Rectal smooth muscle tissue (tissue), 1 donor: ENCODE data around the gene DSCAM.

Experiments
- H3K27ac ChIP-seq: one replicate; pipeline ENCODE4 v1.7.0; 2013; ENCODE audit warnings: low read depth, low read length, inconsistent platforms
- H3K27me3 ChIP-seq: one replicate; pipeline ENCODE4 v1.7.0; 2013; ENCODE audit warnings: low read length; ENCODE audit not compliant: control insufficient read depth, insufficient read depth
- H3K36me3 ChIP-seq: one replicate; pipeline ENCODE4 v1.7.0; 2013; ENCODE audit warnings: low read length; ENCODE audit not compliant: control insufficient read depth, insufficient read depth
- H3K4me1 ChIP-seq: one replicate; pipeline ENCODE4 v1.7.0; 2013; ENCODE audit warnings: low read length; ENCODE audit not compliant: control insufficient read depth, insufficient read depth
- H3K4me3 ChIP-seq: one replicate; pipeline ENCODE4 v1.7.0; 2013; ENCODE audit warnings: low read length
- H3K9ac ChIP-seq: one replicate; pipeline ENCODE4 v1.7.0; 2013; ENCODE audit warnings: low read length

The DSCAM gene

GRCh38 chr21:40792691-40793456 is 54.1 kb downstream of the DSCAM start:
- Histone ChIP-seq H3K27ac (no peak overlapping the region), H3K9ac (no peak overlapping the region), H3K36me3 (no peaks in the 10 kb centered on the region), H3K4me1 (no peaks in the 10 kb centered on the region), H3K4me3 (no peak overlapping the region), H3K27me3 (no peaks in the 10 kb centered on the region)

- Histone ChIP-seq H3K9ac (no peak overlapping the region), H3K4me1 (no peaks in the 10 kb centered on the region), H3K36me3 (no peaks in the 10 kb centered on the region), H3K27me3 (no peaks in the 10 kb centered on the region), H3K27ac (no peak overlapping the region), H3K4me3 (no peak overlapping the region)
These were observed 58.3 kb downstream of the DSCAM start for GRCh38 chr21:40788635-40789034.

GRCh38 chr21:40783404-40783803 is 63.6 kb downstream of the DSCAM start:
- no peak overlapping the region for H3K4me3 ChIP-seq
- H3K9ac ChIP-seq = no peak overlapping the region
- no peak overlapping the region for H3K27ac ChIP-seq
- H3K27me3 ChIP-seq = no peaks in the 10 kb centered on the region
- no peaks in the 10 kb centered on the region for H3K4me1 ChIP-seq
- no peaks in the 10 kb centered on the region for H3K36me3 ChIP-seq

- no peak overlapping the region for H3K4me3 ChIP-seq
- H3K27me3 ChIP-seq = no peaks in the 10 kb centered on the region
- H3K9ac ChIP-seq = no peak overlapping the region
- H3K4me1 ChIP-seq = no peaks in the 10 kb centered on the region
- H3K36me3 ChIP-seq = no peaks in the 10 kb centered on the region
- no peak overlapping the region for H3K27ac ChIP-seq
These were observed 76.4 kb downstream of the DSCAM start for GRCh38 chr21:40770435-40771055.

GRCh38 chr21:40769231-40769630 is 77.7 kb downstream of the DSCAM start:
- Histone ChIP-seq H3K36me3 (no peaks in the 10 kb centered on the region), H3K4me1 (no peaks in the 10 kb centered on the region), H3K27me3 (no peaks in the 10 kb centered on the region), H3K4me3 (no peak overlapping the region), H3K9ac (no peak overlapping the region), H3K27ac (no peak overlapping the region)

- no peaks in the 10 kb centered on the region for H3K36me3 ChIP-seq
- no peak overlapping the region for H3K4me3 ChIP-seq
- no peaks in the 10 kb centered on the region for H3K27me3 ChIP-seq
- H3K9ac ChIP-seq = no peak overlapping the region
- no peaks in the 10 kb centered on the region for H3K4me1 ChIP-seq
- no peak overlapping the region for H3K27ac ChIP-seq
These were observed 78.9 kb downstream of the DSCAM start for GRCh38 chr21:40768056-40768455.

- H3K9ac ChIP-seq = no peak overlapping the region
- H3K36me3 ChIP-seq = no peaks in the 10 kb centered on the region
- H3K4me3 ChIP-seq = no peak overlapping the region
- no peak overlapping the region for H3K27ac ChIP-seq
- H3K27me3 ChIP-seq = no peaks in the 10 kb centered on the region
- H3K4me1 ChIP-seq = no peaks in the 10 kb centered on the region
These were observed 80.6 kb downstream of the DSCAM start for GRCh38 chr21:40766381-40766780.

GRCh38 chr21:40765811-40766210 is 81.1 kb downstream of the DSCAM start:
- Histone ChIP-seq H3K4me1 (no peaks in the 10 kb centered on the region), H3K27me3 (no peaks in the 10 kb centered on the region), H3K27ac (no peak overlapping the region), H3K9ac (no peak overlapping the region), H3K36me3 (no peaks in the 10 kb centered on the region), H3K4me3 (no peak overlapping the region)

GRCh38 chr21:40760821-40761220 is 86.1 kb downstream of the DSCAM start:
- H3K4me3 ChIP-seq = no peak overlapping the region
- H3K27ac ChIP-seq = no peak overlapping the region
- H3K36me3 ChIP-seq = no peaks in the 10 kb centered on the region
- no peak overlapping the region for H3K9ac ChIP-seq
- no peaks in the 10 kb centered on the region for H3K27me3 ChIP-seq
- no peaks in the 10 kb centered on the region for H3K4me1 ChIP-seq

GRCh38 chr21:40759061-40759460 is 87.9 kb downstream of the DSCAM start:
- Histone ChIP-seq H3K9ac (no peak overlapping the region), H3K4me3 (no peak overlapping the region), H3K27me3 (no peaks in the 10 kb centered on the region), H3K36me3 (no peaks in the 10 kb centered on the region), H3K27ac (no peak overlapping the region), H3K4me1 (no peaks in the 10 kb centered on the region)

GRCh38 chr21:40757366-40757765 is 89.6 kb downstream of the DSCAM start:
- no peak overlapping the region for H3K27ac ChIP-seq
- no peaks in the 10 kb centered on the region for H3K4me1 ChIP-seq
- H3K36me3 ChIP-seq = no peaks in the 10 kb centered on the region

GRCh38 chr21:40754466-40754865 is 92.5 kb downstream of the DSCAM start:
- Histone ChIP-seq H3K4me3 (no peak overlapping the region), H3K36me3 (no peaks in the 10 kb centered on the region), H3K27ac (no peak overlapping the region), H3K4me1 (no peaks in the 10 kb centered on the region), H3K27me3 (no peaks in the 10 kb centered on the region), H3K9ac (no peak overlapping the region)

More at GRCh38 chr21:40757366-40757765, 89.6 kb downstream of the DSCAM start:
- Histone ChIP-seq H3K27me3 (no peaks in the 10 kb centered on the region), H3K4me3 (no peak overlapping the region), H3K9ac (no peak overlapping the region)

- Histone ChIP-seq H3K36me3 (no peaks in the 10 kb centered on the region), H3K4me3 (no peak overlapping the region), H3K27ac (no peak overlapping the region), H3K9ac (no peak overlapping the region), H3K4me1 (no peaks in the 10 kb centered on the region), H3K27me3 (no peaks in the 10 kb centered on the region)
These were observed 93.2 kb downstream of the DSCAM start for GRCh38 chr21:40753756-40754155.
